H9 (cell line): Measurements from ENCODE around the gene LRCH1. TPM values are rescaled to one million over a fixed set of nuclear protein-coding genes. Genes with fewer than 3 reads are reported as not detected.

ENCODE experiments used
- DNase-seq: peaks from one replicate; pipeline ENCODE4 v3.0.0-alpha.2; 2017
- H2AFZ ChIP-seq: one replicate; pipeline ENCODE4 v1.6.1; 2013; ENCODE audit warnings: mild to moderate bottlenecking, low read length, control low read depth, moderate library complexity
- H2AK5ac ChIP-seq: 2 replicates; pipeline ENCODE4 v1.6.1; 2013; ENCODE audit warnings: low read length, control low read depth, mixed read lengths; ENCODE audit not compliant: insufficient read length
- H2BK120ac ChIP-seq: one replicate; pipeline ENCODE4 v1.6.1; 2013; ENCODE audit warnings: low read depth, mild to moderate bottlenecking, low read length, control low read depth, inconsistent platforms; ENCODE audit not compliant: poor library complexity, severe bottlenecking
- H2BK12ac ChIP-seq: 2 replicates; pipeline ENCODE4 v1.6.1; 2013; ENCODE audit warnings: low read length, control low read depth, mixed read lengths, low read depth; ENCODE audit not compliant: insufficient read length
- H2BK15ac ChIP-seq: 2 replicates; pipeline ENCODE4 v1.6.1; 2013; ENCODE audit warnings: low read depth, low read length, control low read depth
- H2BK20ac ChIP-seq: one replicate; pipeline ENCODE4 v1.6.1; 2013; ENCODE audit warnings: low read depth, mild to moderate bottlenecking, low read length, control low read depth, inconsistent platforms; ENCODE audit not compliant: poor library complexity, severe bottlenecking
- H2BK5ac ChIP-seq: 2 replicates; pipeline ENCODE4 v1.6.1; 2013; ENCODE audit warnings: low read length, control low read depth, mixed read lengths; ENCODE audit not compliant: insufficient read length
- H3K14ac ChIP-seq: 2 replicates; pipeline ENCODE4 v1.6.1; 2013; ENCODE audit warnings: low read length, control low read depth; ENCODE audit not compliant: insufficient read depth
- H3K18ac ChIP-seq: 2 replicates; pipeline ENCODE4 v1.6.1; 2013; ENCODE audit warnings: low read depth, mild to moderate bottlenecking, mixed read lengths, low read length, control low read depth; ENCODE audit not compliant: insufficient read length
- H3K23ac ChIP-seq: 2 replicates; pipeline ENCODE4 v1.6.1; 2013; ENCODE audit warnings: low read length, control low read depth, mixed read lengths, low read depth; ENCODE audit not compliant: insufficient read length
- H3K23me2 ChIP-seq: 2 replicates; pipeline ENCODE4 v1.6.1; 2013; ENCODE audit warnings: low read depth, mild to moderate bottlenecking, mixed read lengths, low read length, control low read depth; ENCODE audit not compliant: insufficient read length, poor library complexity, severe bottlenecking
- H3K27ac ChIP-seq: 2 replicates; pipeline ENCODE4 v1.5.1; 2013; ENCODE audit warnings: low read length, control low read depth, mixed read lengths, low read depth; ENCODE audit not compliant: insufficient read length
- H3K27me3 ChIP-seq: 2 replicates; pipeline ENCODE4 v1.6.1; 2013; ENCODE audit warnings: low read length, control low read depth, inconsistent platforms; ENCODE audit not compliant: insufficient read depth
- H3K4ac ChIP-seq: 2 replicates; pipeline ENCODE4 v1.6.1; 2013; ENCODE audit warnings: low read depth, mild to moderate bottlenecking, control low read depth, inconsistent platforms, low read length, moderate library complexity
- H3K4me1 ChIP-seq: 2 replicates; pipeline ENCODE4 v1.6.1; 2013; ENCODE audit warnings: low read length, control low read depth, inconsistent platforms; ENCODE audit not compliant: insufficient read depth
- H3K4me2 ChIP-seq: 2 replicates; pipeline ENCODE4 v1.6.1; 2013; ENCODE audit warnings: low read length, control low read depth, mixed read lengths; ENCODE audit not compliant: insufficient read length, insufficient read depth
- H3K56ac ChIP-seq: 2 replicates; pipeline ENCODE4 v1.6.1; 2013; ENCODE audit warnings: low read depth, mild to moderate bottlenecking, mixed read lengths, low read length, control low read depth; ENCODE audit not compliant: insufficient read length
- H3K79me1 ChIP-seq: 2 replicates; pipeline ENCODE4 v1.6.1; 2013; ENCODE audit warnings: low read depth, mild to moderate bottlenecking, moderate library complexity, low read length, control low read depth, inconsistent platforms; ENCODE audit not compliant: insufficient read depth, poor library complexity, severe bottlenecking
- H3K79me2 ChIP-seq: 2 replicates; pipeline ENCODE4 v1.6.1; 2013; ENCODE audit warnings: low read length, control low read depth, inconsistent platforms; ENCODE audit not compliant: insufficient read depth
- H3K9ac ChIP-seq: 2 replicates; pipeline ENCODE4 v1.6.1; 2013; ENCODE audit warnings: low read length, control low read depth, mixed read lengths; ENCODE audit not compliant: insufficient read length; ENCODE audit errors: extremely low read depth
- H3K9me3 ChIP-seq: one replicate; pipeline ENCODE4 v1.6.1; 2013; ENCODE audit warnings: low read depth, low read length, inconsistent platforms; ENCODE audit not compliant: control insufficient read depth
- H3T11ph ChIP-seq: one replicate; pipeline ENCODE4 v1.6.1; 2013; ENCODE audit warnings: mild to moderate bottlenecking, low read length, control low read depth, inconsistent platforms
- H4K20me1 ChIP-seq: one replicate; pipeline ENCODE4 v1.6.1; 2013; ENCODE audit not compliant: control insufficient read depth, insufficient read length, insufficient read depth
- H4K5ac ChIP-seq: 2 replicates; pipeline ENCODE4 v1.6.1; 2013; ENCODE audit warnings: low read depth, mild to moderate bottlenecking, mixed read lengths, low read length, control low read depth; ENCODE audit not compliant: insufficient read length
- H4K8ac ChIP-seq: replicated peaks from 2 replicates; pipeline ENCODE4 v1.6.1; 2013; ENCODE audit warnings: low read length, control low read depth, mixed read lengths, low read depth; ENCODE audit not compliant: insufficient read length
- H4K91ac ChIP-seq: 2 replicates; pipeline ENCODE4 v1.6.1; 2013; ENCODE audit warnings: low read depth, mild to moderate bottlenecking, moderate library complexity, mixed read lengths, low read length, control low read depth; ENCODE audit not compliant: insufficient read length
- H3K27ac Mint-ChIP-seq, 3 experiments: 2 replicates in 2 of 3; 3 replicates in 1 of 3; pipeline ENCODE4 v1.8.0; 2020 to 2021; ENCODE audit warnings: mixed read lengths in 3 of 3, mild to moderate bottlenecking in 1 of 3, moderate library complexity in 1 of 3
- H3K27me3 Mint-ChIP-seq: 2 replicates; pipeline ENCODE4 v1.8.0; 2021; ENCODE audit warnings: low read depth, mild to moderate bottlenecking, moderate library complexity, mixed read lengths
- H3K36me3 Mint-ChIP-seq, 3 experiments: 2 replicates in 2 of 3; 3 replicates in 1 of 3; pipeline ENCODE4 v1.8.0; 2020 to 2021; ENCODE audit warnings: low read depth in 3 of 3, mixed read lengths in 3 of 3; ENCODE audit not compliant: insufficient read depth in 1 of 3
- H3K4me1 Mint-ChIP-seq, 2 experiments: 2 replicates each; pipeline ENCODE4 v1.8.0; 2020; ENCODE audit warnings: mixed read lengths in 2 of 2
- H3K4me3 Mint-ChIP-seq, 2 experiments: 2 replicates in 1 of 2; 3 replicates in 1 of 2; pipeline ENCODE4 v1.8.0; 2020 to 2021; ENCODE audit warnings: mild to moderate bottlenecking in 2 of 2, mixed read lengths in 2 of 2, moderate library complexity in 1 of 2
- H3K9me3 Mint-ChIP-seq, 2 experiments: 2 replicates in 1 of 2; 3 replicates in 1 of 2; pipeline ENCODE4 v1.8.0; 2020; ENCODE audit warnings: mild to moderate bottlenecking in 2 of 2, mixed read lengths in 2 of 2, moderate library complexity in 1 of 2
- WGBS: extraction: QIAGEN DNeasy Blood & Tissue Kit; methylation state at CpG from one replicate; pipeline ENCODE4 v1.1.7; 2013; ENCODE audit warnings: missing lambda C conversion rate, low lambda C conversion rate, mixed read lengths; ENCODE audit not compliant: insufficient read length; ENCODE audit errors: extremely low coverage; 5-methylcytosine and 5-hydroxymethylcytosine counted together
- total RNA-seq: library from RNA; stranded (reverse); gene quantifications from 2 replicates; pipeline ENCODE4 v1.2.1, GENCODE V29; 2021
- TF ChIP-seq, protein P1 (sequence below): fragments of 200-600 bp; sonication (generic); conservative IDR thresholded peaks from 3 replicates; pipeline ENCODE4 v1.8.0; 2021; ENCODE audit warnings: antibody characterized with exemption, mild to moderate bottlenecking

The LRCH1 gene
- total RNA-seq, 1 experiment from 2014 or later = 8.0 TPM

DNA sequence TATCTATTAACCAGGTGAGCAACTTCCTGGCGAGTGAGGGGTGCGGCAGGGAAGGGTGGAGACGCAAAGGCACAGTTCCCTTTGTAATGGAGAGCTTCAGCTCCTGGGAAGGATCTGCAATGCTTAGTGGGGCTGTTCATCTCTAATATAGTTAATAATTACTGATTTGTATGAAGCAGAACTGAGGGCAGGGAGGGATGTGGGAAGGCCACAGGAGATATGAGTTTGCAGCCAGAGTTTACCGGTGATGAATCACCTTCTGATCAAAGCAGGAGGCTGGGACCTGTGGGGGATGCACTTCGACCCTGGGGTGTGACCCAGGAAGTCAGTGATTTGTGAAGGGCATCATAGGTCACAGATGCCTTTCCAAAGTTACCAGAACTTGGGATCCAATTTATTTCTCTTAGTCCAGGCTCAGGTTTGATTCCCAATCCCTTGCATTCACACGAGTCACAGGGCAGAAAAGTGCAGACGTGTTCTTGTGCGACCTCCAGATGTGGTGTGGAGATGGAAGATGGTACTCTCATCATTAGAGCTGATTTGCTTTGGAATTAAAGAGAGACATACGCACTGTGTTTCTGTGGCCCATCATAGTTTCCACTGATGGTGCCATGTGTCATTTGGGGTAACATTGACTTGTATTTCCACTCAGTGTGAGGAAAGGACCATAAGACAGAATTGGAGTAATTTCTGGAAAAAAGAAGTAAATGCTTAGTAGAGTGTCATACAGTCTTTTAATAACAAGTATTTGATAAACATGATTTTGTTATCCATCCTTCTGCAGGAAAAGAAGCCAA is 55.0 kb downstream of the LRCH1 start:
- Histone ChIP-seq H2AFZ (no peak overlapping the region), H2BK12ac (no peak overlapping the region), H2BK120ac (no peak overlapping the region), H3K23ac (no peak overlapping the region), H3K27me3 (no peaks in the 10 kb centered on the region), H3K4me2 (no peak overlapping the region), H3K4me1 (peaks cover 3% of the 10 kb centered on the region), H4K20me1 (no peaks in the 10 kb centered on the region), H3T11ph (no peak overlapping the region), H3K9ac (no peak overlapping the region), H3K9me3 (no peaks in the 10 kb centered on the region), H2BK5ac (no peak overlapping the region), H4K91ac (no peak overlapping the region), H3K27ac (no peak overlapping the region), H3K79me1 (peaks cover 6% of the 10 kb centered on the region), H3K23me2 (no peaks in the 10 kb centered on the region), H2BK15ac (no peak overlapping the region; the same call in 1 of the 2 replicates), H3K18ac (no peak overlapping the region), H4K8ac (no peak overlapping the region), H3K14ac (no peak overlapping the region), H2BK20ac (no peak overlapping the region), H3K79me2 (peaks cover 9% of the 10 kb centered on the region; the same call in 1 of the 2 replicates), H4K5ac (no peak overlapping the region), H2AK5ac (no peak overlapping the region), H3K4ac (no peak overlapping the region), H3K56ac (no peak overlapping the region)
- no peak overlapping the region for H3K4me3 Mint-ChIP-seq
- DNase-seq = no peak
- peaks cover 12 to 14% of the 10 kb centered on the region in 2 experiments for H3K4me1 Mint-ChIP-seq
- H3K9me3 Mint-ChIP-seq = no peaks in the 10 kb centered on the region
- H3K36me3 Mint-ChIP-seq = no peaks in the 10 kb centered on the region
- TF ChIP-seq, protein P1, sequence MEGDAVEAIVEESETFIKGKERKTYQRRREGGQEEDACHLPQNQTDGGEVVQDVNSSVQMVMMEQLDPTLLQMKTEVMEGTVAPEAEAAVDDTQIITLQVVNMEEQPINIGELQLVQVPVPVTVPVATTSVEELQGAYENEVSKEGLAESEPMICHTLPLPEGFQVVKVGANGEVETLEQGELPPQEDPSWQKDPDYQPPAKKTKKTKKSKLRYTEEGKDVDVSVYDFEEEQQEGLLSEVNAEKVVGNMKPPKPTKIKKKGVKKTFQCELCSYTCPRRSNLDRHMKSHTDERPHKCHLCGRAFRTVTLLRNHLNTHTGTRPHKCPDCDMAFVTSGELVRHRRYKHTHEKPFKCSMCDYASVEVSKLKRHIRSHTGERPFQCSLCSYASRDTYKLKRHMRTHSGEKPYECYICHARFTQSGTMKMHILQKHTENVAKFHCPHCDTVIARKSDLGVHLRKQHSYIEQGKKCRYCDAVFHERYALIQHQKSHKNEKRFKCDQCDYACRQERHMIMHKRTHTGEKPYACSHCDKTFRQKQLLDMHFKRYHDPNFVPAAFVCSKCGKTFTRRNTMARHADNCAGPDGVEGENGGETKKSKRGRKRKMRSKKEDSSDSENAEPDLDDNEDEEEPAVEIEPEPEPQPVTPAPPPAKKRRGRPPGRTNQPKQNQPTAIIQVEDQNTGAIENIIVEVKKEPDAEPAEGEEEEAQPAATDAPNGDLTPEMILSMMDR = no peak
- H3K27me3 Mint-ChIP-seq = peaks cover 2% of the 10 kb centered on the region; the same call in 1 of the 2 replicates
- peak overlapping the region in 1 of 3 experiments; percentile 6; a peak in 1 of 7 replicates for H3K27ac Mint-ChIP-seq
- WGBS = no CpG with 5 or more reads among the region's 9 CpGs
